ENCODE measurements around the gene SMC5.

DNA sequence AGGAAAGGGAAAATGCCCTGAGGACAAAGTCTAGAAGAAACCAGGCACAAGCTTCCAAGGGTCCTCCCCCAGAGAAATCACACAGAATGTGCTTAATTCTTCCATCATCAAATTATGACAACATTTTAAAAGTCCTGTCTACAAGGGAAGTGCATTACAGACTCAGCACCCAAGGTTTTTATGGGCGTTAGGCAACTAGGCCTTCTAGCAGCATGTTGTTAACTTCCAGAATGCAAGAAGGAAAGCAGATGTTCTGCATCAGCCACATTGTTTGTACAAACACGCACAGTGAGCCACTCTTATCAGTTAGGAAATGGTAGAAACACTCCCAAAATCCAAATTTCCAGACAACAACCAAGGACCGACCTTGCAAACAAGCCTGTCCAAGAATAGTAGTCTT, 26.5 kb downstream of the SMC5 start:
- TF ChIP-seq, protein P1, sequence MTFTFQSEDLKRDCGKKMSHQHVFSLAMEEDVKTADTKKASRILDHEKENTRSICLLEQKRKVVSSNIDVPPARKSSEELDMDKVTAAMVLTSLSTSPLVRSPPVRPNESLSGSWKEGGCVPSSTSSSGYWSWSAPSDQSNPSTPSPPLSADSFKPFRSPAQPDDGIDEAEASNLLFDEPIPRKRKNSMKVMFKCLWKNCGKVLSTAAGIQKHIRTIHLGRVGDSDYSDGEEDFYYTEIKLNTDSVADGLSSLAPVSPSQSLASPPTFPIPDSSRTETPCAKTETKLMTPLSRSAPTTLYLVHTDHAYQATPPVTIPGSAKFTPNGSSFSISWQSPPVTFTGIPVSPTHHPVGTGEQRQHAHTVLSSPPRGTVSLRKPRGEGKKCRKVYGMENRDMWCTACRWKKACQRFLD (CRISPR knock-in tag; IDR thresholded peaks at IDR 0.05; ENCODE audit: borderline replicate concordance): no peak
- TF ChIP-seq POLR2AphosphoS5 (IDR thresholded peaks at IDR 0.05; ENCODE audit: low read depth, low read length) (no peak), HNRNPH1 (optimal IDR thresholded peaks at IDR 0.05; ENCODE audit: low read depth, low read length) (no peak), NONO (IDR thresholded peaks at IDR 0.05) (no peak), NONO (CRISPR knock-in tag; conservative IDR thresholded peaks at IDR 0.05) (no peak)
- TF ChIP-seq, protein P2, sequence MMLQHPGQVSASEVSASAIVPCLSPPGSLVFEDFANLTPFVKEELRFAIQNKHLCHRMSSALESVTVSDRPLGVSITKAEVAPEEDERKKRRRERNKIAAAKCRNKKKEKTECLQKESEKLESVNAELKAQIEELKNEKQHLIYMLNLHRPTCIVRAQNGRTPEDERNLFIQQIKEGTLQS (CRISPR knock-in tag; IDR thresholded peaks at IDR 0.05): no peak
- TF ChIP-seq, protein P3, sequence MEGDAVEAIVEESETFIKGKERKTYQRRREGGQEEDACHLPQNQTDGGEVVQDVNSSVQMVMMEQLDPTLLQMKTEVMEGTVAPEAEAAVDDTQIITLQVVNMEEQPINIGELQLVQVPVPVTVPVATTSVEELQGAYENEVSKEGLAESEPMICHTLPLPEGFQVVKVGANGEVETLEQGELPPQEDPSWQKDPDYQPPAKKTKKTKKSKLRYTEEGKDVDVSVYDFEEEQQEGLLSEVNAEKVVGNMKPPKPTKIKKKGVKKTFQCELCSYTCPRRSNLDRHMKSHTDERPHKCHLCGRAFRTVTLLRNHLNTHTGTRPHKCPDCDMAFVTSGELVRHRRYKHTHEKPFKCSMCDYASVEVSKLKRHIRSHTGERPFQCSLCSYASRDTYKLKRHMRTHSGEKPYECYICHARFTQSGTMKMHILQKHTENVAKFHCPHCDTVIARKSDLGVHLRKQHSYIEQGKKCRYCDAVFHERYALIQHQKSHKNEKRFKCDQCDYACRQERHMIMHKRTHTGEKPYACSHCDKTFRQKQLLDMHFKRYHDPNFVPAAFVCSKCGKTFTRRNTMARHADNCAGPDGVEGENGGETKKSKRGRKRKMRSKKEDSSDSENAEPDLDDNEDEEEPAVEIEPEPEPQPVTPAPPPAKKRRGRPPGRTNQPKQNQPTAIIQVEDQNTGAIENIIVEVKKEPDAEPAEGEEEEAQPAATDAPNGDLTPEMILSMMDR (CRISPR knock-in tag; IDR thresholded peaks at IDR 0.05): no peak

All from HepG2 (cell line).